ENCODE results near the gene CHRND.

Gene CHRND

DNA sequence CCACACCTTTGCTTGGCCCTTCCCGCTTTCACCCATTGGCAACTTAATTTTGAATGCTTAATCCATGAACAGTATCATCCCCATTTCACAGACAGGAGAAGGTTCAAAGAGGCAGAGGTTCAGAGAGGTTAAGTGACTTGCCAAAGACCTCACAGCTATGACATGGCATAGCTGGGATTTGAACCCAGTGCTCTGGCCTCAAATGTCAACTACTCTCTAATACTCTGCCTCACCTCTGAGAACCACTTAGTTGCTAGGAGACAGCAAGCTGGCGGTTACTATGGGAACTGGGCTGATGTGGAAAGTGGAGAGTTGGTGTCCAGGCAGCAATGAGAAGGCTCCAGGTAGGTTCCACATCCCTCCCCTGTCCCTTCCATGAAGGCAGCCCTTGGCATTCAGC is 21.5 kb upstream of the CHRND start:
- DNase-seq, result no peak

DNA sequence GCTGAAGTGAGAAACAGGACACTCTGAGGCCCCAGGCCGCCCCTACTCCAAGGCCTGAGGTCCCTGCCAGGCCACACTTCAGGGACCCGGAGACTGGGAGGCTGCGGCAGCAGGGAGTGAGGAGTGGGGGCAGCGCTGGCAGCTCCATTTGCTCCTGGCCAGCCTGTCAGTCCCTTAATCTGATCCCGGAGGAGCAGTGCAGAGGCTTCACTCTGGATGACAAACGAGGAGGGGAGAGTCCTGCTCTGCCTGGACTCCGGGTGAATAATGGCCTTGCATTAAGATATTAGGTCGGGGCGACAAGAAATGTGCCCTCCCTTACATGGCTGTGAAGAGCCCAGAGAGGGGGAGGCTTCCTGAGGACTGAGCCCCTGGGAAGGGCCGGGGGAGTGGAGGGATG is 20.1 kb upstream of the CHRND start:
- DNase-seq, result no peak

DNA sequence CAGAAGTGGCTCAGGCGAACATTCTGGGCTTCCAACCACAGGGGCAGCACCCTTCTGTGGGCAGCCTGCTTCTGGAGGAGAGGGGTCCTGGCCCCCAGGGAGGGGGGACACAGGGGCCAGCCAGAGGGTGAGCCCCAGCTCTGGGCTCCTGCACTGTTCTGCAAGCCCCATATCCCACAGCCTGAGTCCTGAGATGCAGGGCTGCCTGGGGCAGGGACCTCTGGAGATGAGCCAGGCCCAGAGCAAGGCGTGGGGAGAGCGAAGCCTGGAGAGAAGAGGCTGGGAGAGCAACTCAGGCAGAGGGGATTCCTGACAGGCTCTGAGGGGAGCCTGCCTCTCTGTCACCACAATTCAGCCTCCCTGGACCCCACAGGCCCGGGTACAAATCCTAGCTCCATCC is 19.3 kb upstream of the CHRND start:
- no peak for DNase-seq

DNA sequence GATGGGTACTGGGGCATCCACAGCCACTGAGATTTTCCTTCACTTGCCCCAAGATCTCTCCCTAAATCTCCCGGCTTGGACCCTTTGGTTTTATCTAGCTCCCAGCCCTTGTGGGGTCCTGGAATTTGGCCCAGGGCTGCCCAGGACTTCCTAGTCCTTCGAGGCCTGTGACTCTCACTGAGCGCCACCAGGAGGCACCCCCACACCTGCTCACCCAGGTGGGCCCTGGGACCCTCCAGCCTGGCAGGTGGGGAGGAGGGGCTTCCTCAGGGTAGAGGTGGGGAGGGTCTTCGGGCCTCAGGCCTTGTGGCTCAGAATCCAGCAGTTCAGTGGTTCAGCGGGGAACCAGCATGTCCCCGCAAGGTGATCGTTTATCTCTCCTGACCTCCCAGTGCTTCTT is 17.7 kb upstream of the CHRND start:
- DNase-seq, result no peak

DNA sequence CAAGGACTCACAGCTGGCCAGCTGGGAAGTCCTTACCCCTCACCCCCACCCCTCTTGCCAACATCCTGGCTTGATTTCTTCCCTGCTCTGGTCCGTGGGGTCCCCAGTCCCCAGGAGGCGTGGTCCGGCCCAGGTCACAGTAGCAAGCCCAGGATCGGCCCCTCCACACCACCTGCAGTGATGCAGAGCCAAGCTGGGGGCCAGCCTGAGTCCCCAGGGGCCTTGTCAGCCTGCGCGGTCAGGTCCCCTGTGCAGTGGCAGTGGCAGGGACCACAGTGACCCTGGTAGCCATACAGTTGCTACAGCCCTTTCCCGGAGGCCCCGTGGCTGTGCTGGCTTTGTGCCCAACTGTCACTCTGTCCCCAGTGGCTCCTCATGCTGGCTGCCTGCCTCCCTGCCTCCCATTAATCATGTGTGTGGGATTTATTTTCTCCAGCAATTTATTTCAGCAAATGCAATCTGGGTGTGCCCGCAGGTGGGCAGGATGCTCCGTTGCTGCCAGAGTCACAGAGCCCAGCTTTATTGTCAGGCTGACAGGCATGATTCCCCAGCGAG is 14.5 kb upstream of the CHRND start:
- no peak for DNase-seq

DNA sequence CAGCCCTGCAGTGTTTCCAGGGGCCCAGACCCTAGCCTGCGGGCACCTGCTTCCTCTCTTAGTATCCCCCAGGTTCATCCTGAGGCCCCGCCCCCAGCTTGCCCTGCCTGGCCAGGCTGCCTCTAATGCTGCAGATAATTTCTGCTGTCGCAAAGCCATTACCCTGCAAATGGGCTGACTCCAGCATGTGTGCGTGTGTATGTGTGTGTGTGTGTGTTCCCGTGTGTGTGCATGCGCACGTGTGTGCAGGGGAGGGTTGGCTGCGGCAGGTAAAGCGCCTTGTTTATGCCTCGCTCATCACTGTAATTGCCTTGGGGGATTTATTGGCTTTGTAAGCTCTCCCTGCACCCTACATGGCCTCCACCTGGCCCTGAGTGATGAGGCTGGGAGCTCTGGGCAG is 13.4 kb upstream of the CHRND start:
- DNase-seq, result no peak

DNA sequence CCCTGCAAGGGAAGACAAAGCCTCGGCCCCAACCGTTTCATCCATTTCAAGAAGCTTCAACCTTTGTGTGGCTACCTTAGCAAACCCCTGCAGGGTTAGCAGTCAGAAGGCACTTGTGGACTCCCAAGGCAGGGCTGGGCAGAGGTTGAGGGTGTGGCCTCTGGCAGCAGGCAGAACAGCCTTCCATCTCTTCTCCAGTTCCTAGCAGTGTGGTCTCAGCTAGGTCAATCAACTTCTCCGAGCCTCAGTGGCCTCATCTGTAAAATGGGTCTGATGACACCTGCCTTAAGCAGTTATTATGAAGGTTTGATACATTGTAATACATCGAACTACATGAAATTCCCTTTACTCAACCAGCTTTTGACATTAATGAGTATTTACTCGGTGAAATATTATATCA is 12.6 kb upstream of the CHRND start:
- no peak for DNase-seq

DNA sequence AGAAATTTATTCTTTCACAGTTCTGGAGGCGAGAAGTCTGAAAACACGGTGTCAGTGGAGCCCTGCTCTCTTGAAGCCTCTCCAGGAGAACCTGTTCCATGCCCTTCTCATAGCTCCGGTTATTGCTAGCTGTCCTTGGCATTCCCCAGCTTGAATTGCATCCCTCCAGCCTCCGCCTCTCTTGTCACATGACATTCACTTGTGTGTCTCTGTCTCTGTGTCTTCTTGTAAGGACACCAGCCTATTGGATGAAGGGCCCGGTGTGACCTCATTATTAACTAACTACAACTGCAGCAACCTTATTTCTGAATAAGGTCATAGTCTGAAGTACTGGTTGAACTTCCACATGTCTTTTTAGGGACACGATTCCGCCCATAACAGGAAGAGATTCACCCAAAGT is 10.3 kb upstream of the CHRND start:
- no peak for DNase-seq

DNA sequence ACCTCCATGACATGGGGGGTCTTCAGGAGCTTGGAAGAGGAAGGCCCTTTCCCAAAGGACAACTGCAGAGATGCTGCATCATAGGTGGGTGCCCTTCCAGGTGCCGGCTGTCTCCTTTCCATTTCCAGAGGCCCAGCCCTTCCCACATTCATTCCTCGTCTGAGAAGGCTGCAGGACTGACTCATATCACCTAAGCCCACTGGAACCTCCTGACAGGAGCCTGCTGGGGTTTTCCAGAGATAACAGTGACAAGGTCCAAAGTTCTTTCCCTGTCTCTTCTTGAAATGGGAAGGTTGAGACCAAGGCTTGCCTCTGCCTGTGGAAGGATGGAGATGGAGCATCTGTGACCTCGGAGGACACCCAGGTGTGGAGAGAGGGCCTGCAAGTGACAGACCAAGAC is 9.4 kb upstream of the CHRND start:
- no peak for DNase-seq

DNA sequence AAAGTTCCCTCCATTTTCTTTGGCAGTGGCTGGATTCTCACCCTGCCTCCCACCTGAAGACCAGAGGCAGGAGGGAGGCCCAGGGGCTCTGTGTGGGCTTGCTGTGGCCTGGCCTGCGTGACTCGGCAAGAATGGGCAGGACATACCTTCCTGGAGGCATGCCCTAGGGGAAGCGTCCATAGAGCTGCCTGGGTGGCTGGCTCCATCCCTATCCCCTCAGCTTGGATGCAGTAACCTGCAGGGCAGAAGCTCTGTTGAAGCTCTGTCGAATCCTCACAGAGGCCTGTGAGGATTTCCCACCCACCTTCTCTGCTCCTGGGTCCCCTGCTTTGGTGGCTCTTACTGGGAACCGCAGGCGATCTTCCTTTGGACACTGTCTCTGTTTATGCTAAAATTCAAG is 7.1 kb upstream of the CHRND start:
- DNase-seq, result no peak

DNA sequence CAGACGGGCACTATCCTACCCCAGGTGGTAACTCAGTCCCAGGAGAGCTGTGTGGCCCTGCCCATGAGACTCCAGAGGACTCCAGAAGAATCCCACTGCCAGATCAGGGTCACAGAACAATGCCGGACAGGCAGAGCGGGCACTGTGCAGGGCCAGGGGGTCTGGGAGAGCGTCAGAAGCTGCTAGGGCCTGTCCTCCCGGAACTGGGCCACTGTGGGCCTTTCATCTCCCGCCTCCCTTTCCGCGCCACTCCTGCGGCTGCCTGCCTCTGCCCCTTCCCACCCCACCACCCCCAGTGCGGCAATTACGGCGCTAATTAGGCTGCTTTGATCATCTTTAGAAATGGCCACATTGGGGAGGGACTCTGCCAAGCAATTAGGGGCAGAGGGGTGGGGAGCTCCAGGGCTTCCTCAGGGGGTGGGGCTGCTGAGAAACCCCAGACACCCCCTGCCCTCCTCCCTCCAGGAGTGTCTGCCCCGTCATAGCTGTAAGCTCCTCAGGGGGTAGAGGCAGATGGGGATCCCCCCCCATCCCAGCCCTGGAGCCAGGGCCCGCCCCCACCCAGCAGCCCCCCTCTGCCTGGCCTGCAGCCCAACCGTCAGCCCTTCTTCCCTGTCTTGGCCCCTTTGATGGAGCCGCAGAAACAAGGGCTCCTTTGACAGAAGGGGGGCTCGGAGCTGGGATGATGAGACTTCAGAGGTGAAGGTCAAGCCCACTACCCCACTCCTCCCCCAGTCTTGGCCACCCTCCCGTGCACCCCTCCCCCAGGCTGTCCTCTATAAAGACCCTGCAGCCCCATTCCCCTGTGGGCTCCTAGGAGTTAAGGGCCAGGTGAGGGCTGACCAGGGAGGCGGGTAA is 6.2 kb upstream of the CHRND start, which contains the start of gene PRSS56:
Gene PRSS56 (plus strand): TSS at position 808 of the 858 bp plus-strand sequence. CDS start 211 bp downstream, outside the sequence.
- DNase-seq, result no peak

DNA sequence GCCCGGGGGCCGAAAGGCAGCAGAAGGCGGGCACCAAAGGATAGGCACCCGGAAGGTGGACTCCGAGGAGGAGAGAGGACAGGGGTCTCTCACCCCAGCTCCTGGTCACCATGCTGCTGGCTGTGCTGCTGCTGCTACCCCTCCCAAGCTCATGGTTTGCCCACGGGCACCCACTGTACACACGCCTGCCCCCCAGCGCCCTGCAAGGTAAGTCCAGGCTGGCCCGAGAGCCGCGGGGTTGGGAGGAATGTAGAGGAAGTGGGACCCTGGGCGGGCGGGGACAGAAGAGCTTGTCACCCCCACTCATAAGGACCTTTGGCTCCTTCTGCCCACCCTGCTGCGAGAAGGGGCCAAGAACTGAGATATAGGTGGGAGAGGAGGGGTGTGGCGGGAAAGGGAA is 5.5 kb upstream of the CHRND start:
- no peak for DNase-seq

DNA sequence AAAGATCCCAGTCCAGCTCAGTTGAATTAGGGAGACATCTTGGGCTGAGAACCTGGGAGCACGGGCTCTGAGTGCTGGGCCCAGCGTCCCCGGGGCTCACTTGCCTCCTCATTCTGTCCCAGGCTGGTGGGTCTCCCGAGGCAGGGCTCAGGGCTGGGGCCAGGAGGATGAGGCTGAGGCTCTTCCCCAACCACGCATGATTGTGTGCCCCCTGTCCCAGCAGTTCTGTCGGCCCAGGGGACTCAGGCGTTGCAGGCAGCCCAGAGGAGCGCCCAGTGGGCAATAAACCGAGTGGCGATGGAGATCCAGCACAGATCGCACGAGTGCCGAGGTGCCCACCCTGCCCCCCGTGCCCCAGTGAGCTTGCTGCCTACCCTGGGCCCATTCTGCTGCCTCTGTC is 4.9 kb upstream of the CHRND start:
- DNase-seq, result no peak

DNA sequence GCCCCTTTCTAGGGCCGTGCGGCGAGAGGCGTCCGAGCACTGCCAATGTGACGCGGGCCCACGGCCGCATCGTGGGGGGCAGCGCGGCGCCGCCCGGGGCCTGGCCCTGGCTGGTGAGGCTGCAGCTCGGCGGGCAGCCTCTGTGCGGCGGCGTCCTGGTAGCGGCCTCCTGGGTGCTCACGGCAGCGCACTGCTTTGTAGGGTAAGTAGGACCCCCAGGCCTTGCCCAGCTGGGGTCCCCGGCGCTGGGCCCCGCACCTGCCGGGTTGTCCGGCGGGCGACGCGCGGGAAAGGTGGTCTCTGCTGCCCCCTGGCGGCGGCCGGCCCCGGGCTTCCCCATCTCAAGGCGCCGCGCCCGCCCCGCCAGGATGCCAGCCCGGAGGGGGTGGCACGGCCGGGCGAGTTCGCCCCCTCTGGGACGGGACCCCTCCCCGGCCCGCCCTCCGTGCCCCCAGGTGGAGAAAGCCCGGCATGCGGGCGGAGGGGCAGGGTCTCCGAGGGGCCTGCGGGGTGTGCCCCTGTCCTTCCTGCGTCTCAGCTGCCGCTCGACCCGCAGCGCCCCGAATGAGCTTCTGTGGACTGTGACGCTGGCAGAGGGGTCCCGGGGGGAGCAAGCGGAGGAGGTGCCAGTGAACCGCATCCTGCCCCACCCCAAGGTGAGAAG is 3.9 kb upstream of the CHRND start:
- DNase-seq, result peak; percentile 95

DNA sequence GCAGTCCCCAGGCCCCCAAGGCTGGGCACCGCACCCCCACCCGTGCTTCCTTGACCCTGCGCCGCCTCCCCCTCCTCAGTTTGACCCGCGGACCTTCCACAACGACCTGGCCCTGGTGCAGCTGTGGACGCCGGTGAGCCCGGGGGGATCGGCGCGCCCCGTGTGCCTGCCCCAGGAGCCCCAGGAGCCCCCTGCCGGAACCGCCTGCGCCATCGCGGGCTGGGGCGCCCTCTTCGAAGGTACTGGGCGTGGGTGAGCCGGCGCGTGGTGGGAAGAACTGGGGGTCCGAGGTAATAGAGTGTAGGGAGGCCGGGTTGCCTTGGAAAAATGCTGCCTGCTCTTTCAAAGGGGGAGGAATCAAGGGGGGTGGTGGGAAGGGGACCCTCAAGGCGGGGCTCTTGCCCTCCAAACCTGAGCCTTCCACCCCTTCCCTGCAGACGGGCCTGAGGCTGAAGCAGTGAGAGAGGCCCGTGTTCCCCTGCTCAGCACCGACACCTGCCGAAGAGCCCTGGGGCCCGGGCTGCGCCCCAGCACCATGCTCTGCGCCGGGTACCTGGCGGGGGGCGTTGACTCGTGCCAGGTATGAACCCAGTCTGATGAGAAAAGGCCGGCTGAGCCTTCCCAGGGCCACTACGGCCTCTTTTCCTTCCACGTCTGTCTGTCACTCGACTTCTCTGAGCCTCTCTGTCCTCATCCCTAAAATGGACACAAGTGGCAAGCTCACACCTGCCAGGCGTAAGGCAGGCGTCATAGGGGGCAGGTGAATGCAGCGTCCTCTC is 3.1 kb upstream of the CHRND start:
- DNase-seq, result no peak

DNA sequence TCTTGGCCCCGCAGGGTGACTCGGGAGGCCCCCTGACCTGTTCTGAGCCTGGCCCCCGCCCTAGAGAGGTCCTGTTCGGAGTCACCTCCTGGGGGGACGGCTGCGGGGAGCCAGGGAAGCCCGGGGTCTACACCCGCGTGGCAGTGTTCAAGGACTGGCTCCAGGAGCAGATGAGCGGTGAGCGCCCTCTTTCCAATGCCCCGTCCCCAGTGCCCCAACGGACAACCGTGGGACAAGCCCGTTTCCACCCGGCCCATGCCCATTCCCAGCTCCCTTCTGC is 2.6 kb upstream of the CHRND start:
- no peak for DNase-seq

DNA sequence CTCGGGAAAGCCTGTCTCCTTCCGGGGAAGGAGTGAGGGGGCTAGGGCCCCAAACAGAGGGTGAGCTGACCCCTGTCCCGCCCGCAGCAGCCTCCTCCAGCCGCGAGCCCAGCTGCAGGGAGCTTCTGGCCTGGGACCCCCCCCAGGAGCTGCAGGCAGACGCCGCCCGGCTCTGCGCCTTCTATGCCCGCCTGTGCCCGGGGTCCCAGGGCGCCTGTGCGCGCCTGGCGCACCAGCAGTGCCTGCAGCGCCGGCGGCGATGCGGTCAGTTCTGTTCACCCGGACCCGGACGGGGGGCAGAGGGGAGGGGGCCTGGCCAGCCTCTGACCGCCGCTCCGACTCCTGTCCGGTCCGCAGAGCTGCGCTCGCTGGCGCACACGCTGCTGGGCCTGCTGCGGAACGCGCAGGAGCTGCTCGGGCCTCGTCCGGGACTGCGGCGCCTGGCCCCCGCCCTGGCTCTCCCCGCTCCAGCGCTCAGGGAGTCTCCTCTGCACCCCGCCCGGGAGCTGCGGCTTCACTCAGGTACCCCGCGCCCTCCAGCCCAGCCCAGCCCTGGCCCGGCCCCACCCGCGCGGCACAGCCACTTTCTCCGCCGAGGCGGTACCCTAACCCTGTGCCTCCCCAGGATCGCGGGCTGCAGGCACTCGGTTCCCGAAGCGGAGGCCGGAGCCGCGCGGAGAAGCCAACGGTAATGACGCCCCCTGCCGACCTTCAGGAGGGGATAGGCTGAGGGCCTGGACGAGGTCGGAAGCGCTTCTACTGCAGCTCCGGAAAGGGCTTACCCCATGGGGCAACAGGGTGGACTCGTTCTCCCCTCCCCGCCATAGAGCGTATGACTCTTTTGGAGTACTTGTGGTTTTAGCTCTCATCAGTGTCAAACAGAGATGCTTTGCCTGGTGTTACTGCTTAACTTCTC is 2.0 kb upstream of the CHRND start:
- DNase-seq, result peak; percentile 74

DNA sequence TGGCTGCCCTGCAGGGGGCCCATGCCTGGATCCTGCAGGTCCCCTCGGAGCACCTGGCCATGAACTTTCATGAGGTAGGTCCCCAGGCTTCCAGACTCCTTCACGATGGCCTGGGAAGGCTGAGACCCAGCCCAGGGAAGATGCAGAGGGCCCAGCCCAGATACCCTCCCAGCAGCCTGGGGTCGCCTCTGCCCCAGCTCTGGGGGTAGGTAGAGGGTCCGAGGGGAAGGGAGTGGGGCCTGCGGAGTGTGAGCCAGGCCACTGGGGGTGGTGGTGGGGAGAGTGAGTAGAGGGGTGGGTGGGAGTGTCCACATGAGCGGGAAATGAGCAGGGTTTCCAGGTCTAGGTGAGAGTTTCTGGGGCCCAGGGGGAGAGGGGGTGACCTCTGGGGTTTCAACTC is 1.2 kb upstream of the CHRND start:
- DNase-seq, result no peak

DNA sequence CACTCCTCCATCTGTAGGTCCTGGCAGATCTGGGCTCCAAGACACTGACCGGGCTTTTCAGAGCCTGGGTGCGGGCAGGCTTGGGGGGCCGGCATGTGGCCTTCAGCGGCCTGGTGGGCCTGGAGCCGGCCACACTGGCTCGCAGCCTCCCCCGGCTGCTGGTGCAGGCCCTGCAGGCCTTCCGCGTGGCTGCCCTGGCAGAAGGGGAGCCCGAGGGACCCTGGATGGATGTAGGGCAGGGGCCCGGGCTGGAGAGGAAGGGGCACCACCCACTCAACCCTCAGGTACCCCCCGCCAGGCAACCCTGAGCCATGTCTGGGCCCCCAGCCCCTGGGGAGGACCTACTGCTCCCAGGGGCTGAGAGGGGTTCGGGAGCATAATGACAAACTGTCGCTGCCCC is 761 bp upstream of the CHRND start:
- DNase-seq, result no peak

DNA sequence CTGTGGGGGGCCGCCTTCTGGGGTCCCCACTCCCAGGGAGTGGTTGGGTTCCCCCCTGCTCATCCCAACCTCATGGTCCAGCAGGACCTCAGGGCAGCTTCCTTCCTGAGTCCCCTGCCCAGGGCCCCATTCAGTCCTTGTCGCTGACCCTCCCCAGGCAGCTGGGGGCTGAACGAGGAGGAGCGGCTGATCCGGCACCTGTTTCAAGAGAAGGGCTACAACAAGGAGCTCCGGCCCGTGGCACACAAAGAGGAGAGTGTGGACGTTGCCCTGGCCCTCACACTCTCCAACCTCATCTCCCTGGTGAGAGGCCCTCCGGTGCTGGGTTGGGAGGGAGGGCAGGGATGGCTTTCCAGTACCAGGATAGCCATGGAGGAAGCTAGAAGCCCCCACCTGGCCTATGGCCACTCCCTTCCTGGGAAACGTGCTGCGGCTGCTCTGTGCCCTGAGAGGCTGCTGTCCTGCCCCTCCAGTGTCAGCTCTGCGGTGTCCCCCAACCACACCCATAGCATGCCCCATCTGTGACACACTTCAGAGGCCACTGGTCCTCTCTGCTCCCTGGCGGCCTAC is 497 bp downstream of the CHRND start:
- no peak for DNase-seq

DNA sequence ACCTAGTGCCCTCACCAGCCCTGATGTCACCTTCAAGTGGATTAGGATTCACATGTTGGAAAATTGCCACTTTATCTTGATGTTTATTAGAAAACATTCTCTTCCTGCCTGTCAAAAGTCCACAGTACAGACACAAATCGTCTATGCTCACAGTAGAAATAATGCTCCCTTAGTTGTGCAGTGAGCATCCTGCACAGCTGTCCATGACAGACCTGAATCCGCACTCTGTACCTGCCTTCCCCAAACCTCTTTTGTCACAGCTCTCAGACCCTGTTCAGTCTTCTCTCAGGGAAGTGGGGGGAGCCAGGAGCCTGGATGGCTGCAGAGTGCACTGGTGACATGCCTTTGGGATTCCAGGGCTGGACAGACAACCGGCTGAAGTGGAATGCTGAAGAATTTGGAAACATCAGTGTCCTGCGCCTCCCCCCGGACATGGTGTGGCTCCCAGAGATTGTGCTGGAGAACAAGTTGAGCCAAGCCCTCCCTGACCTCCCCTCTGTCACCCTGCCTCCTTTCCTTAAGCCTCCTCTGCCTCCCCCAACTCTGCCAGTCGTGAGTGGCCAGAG is 2.0 kb downstream of the CHRND start:
- DNase-seq, result no peak

Measured in 8988T (cell line).